ENCODE data around the gene HOXA7. TPM values are rescaled to one million over a fixed set of nuclear protein-coding genes. Genes with fewer than 3 reads are reported as not detected.

The HOXA7 gene
- total RNA-seq, 1 experiment from 2014 or later = not detected

DNA sequence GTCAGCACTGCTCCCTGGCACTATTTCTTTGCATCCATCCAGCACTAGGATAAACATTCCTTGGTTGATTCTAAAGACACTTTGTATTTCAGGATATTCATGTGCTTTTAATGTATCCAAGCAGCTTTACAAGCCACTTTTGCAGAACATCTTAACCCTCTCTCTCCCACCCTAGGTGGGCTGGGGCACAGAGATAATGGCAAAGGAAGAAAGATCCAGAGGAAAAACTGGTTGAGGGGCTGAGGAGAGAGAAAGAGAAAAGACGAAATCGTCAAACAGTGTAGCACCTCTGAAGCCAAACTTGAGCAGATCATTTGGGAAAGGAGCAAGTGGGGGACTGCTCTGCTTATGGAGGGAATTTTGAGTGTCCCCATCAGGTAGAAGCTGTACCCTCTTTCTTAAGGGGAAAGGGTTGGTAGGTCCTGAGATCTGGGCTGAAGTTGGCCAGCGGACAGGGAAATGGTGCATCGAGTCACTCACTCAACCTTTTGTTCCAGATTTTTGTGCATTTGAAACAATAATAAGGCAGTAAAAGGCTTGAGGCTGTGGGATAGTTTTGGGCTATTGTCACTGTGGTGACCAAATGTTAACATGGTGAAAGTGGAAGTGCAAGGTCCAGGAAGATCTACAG, 47.6 kb upstream of the HOXA7 start:
- no peaks in the 10 kb centered on the region for H4K20me1 ChIP-seq (ENCODE audit: insufficient read depth)
- no peak overlapping the region for H3K4me3 ChIP-seq
- no peaks in the 10 kb centered on the region for H3K9me3 ChIP-seq (ENCODE audit: insufficient read depth, low read depth)
- no peak for DNase-seq
- H3F3A ChIP-seq (ENCODE audit: insufficient read depth, low read depth) = peaks cover 7% of the 10 kb centered on the region; the same call in 1 of the 2 replicates
- no peak overlapping the region for H2AFZ ChIP-seq
- no peaks in the 10 kb centered on the region for H3K36me3 ChIP-seq (ENCODE audit: low read depth)
- H3K27me3 ChIP-seq (ENCODE audit: insufficient read depth, low read depth) = peaks cover 9% of the 10 kb centered on the region; the same call in 1 of the 2 replicates
- no peak overlapping the region for H3K4me2 ChIP-seq
- TF ChIP-seq, protein P1, sequence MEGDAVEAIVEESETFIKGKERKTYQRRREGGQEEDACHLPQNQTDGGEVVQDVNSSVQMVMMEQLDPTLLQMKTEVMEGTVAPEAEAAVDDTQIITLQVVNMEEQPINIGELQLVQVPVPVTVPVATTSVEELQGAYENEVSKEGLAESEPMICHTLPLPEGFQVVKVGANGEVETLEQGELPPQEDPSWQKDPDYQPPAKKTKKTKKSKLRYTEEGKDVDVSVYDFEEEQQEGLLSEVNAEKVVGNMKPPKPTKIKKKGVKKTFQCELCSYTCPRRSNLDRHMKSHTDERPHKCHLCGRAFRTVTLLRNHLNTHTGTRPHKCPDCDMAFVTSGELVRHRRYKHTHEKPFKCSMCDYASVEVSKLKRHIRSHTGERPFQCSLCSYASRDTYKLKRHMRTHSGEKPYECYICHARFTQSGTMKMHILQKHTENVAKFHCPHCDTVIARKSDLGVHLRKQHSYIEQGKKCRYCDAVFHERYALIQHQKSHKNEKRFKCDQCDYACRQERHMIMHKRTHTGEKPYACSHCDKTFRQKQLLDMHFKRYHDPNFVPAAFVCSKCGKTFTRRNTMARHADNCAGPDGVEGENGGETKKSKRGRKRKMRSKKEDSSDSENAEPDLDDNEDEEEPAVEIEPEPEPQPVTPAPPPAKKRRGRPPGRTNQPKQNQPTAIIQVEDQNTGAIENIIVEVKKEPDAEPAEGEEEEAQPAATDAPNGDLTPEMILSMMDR (conservative IDR thresholded peaks at IDR 0.05) = no peak
- no peak for TF ChIP-seq EZH2 (IDR thresholded peaks at IDR 0.05; ENCODE audit: low read depth)
- ChIA-PET CTCF (interaction anchor here (0.5 to 0.6 kb wide), 2 partner anchors 410 to 811 kb away, joined by 3 to 10 read pairs; no protein-coding TSS in a partner anchor), POLR2A (ENCODE audit: unreplicated experiment) (no interaction called here)
- H3K4me1 ChIP-seq (replicated peaks; ENCODE audit: insufficient read depth) = no peaks in the 10 kb centered on the region
- intact Hi-C loops (cut with micrococcal nuclease; ENCODE audit: unreplicated experiment) = loop anchor here (5.0 kb wide), 1 partner anchor 458 kb away; the partner anchor contains the start of gene HIBADH
- no peaks in the 10 kb centered on the region for H3K9me2 ChIP-seq (ENCODE audit: insufficient read depth)
- H3K79me2 ChIP-seq (ENCODE audit: low read depth) = no peaks in the 10 kb centered on the region
- H3K27ac ChIP-seq = no peak overlapping the region
- BruUV-seq (replicated peaks) = no TSS peak

DNA sequence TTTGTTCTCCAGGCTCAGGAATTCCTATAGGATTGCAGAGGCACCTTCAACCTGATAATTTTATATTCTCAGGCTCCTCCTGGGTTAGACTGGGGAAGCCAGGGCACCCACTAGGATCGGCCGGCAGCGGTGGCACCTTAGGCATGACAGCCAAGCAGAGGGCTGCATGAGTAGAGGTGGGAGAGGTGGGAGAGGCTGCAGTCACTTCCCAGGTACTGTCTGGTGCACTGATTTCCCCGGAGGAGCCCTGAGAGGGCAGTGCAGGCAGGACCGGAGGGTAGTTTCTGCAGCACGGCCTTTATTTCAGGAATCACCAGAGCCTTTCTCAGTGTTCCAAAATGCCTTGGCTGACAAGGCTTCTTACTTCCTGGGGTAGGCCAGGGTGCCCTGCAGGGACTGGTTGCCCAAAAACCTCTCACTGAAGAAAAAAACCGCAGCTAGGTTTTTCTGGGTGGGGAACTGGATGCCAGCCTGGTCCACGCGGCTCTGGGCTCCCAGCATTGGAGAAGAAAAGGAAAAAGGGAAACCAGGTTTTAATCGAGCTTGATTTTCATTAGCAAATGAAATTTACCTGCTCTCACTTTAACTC, 47.0 kb upstream of the HOXA7 start:
- H3K79me2 ChIP-seq (ENCODE audit: low read depth) = no peaks in the 10 kb centered on the region
- ChIA-PET CTCF (interaction anchor here (0.6 kb wide), 1 partner anchor 410 kb away, joined by 10 read pairs; no protein-coding TSS in a partner anchor), POLR2A (ENCODE audit: unreplicated experiment) (interaction anchor here (0.6 kb wide), 1 partner anchor 721 kb away, joined by 5 read pairs; no protein-coding TSS in a partner anchor)
- no peak overlapping the region for H3K4me3 ChIP-seq
- H3K9me2 ChIP-seq (ENCODE audit: insufficient read depth) = no peaks in the 10 kb centered on the region
- TF ChIP-seq EZH2 (IDR thresholded peaks at IDR 0.05; ENCODE audit: low read depth) = no peak
- TF ChIP-seq, protein P1 (conservative IDR thresholded peaks at IDR 0.05) = no peak
- no peaks in the 10 kb centered on the region for H3K4me1 ChIP-seq (replicated peaks; ENCODE audit: insufficient read depth)
- H2AFZ ChIP-seq = no peak overlapping the region
- intact Hi-C loops (cut with micrococcal nuclease; ENCODE audit: unreplicated experiment) = loop anchor here (5.0 kb wide), 1 partner anchor 459 kb away; the partner anchor contains the start of gene HIBADH
- no peaks in the 10 kb centered on the region for H3K9me3 ChIP-seq (ENCODE audit: insufficient read depth, low read depth)
- H3K36me3 ChIP-seq (ENCODE audit: low read depth) = no peaks in the 10 kb centered on the region
- peaks cover 7% of the 10 kb centered on the region; the same call in 1 of the 2 replicates for H3F3A ChIP-seq (ENCODE audit: insufficient read depth, low read depth)
- no peak overlapping the region for H3K4me2 ChIP-seq
- peaks cover 14% of the 10 kb centered on the region; the same call in 1 of the 2 replicates for H3K27me3 ChIP-seq (ENCODE audit: insufficient read depth, low read depth)
- H4K20me1 ChIP-seq (ENCODE audit: insufficient read depth) = no peaks in the 10 kb centered on the region
- no TSS peak for BruUV-seq (replicated peaks)
- no peak for DNase-seq
- no peak overlapping the region for H3K27ac ChIP-seq

DNA sequence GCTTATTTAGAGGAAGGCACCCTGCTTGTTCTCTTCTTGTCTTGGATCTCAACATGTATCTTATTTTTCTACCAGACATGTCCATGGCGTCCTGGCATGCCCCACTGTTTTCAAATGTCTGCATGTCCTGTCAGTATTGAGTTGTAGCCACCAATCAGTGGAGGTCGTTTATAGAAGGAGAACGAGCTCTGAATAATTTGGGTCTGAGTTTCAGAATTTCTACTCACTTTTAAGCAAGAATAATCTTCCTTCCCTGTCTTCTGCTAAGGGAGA, 46.3 kb upstream of the HOXA7 start:
- intact Hi-C loops (cut with micrococcal nuclease; ENCODE audit: unreplicated experiment) = loop anchor here (5.0 kb wide), 1 partner anchor 460 kb away; the partner anchor contains the start of gene HIBADH
- Histone ChIP-seq H3K79me2 (ENCODE audit: low read depth) (no peaks in the 10 kb centered on the region), H4K20me1 (ENCODE audit: insufficient read depth) (no peaks in the 10 kb centered on the region), H3K9me2 (ENCODE audit: insufficient read depth) (no peaks in the 10 kb centered on the region), H3K27me3 (ENCODE audit: insufficient read depth, low read depth) (peaks cover 15% of the 10 kb centered on the region; the same call in 1 of the 2 replicates), H3K36me3 (ENCODE audit: low read depth) (no peaks in the 10 kb centered on the region), H2AFZ (no peak overlapping the region), H3K4me2 (no peak overlapping the region), H3F3A (ENCODE audit: insufficient read depth, low read depth) (peaks cover 12% of the 10 kb centered on the region; the same call in 1 of the 2 replicates), H3K4me3 (no peak overlapping the region), H3K4me1 (replicated peaks; ENCODE audit: insufficient read depth) (no peaks in the 10 kb centered on the region), H3K9me3 (ENCODE audit: insufficient read depth, low read depth) (no peaks in the 10 kb centered on the region), H3K27ac (no peak overlapping the region)
- no peak for DNase-seq
- no peak for TF ChIP-seq EZH2 (IDR thresholded peaks at IDR 0.05; ENCODE audit: low read depth)
- TF ChIP-seq, protein P1 (conservative IDR thresholded peaks at IDR 0.05) = no peak
- ChIA-PET POLR2A (ENCODE audit: unreplicated experiment) (interaction anchor here (0.6 kb wide), 1 partner anchor 721 kb away, joined by 5 read pairs; no protein-coding TSS in a partner anchor), CTCF (no interaction called here)
- no TSS peak for BruUV-seq (replicated peaks)
